ENCODE measurements around the gene OSTC.

Gene OSTC

GRCh38 chr4:108619372-108620100, 30.9 kb upstream of the OSTC start:
- no peak for TF ChIP-seq CTCF (IDR thresholded peaks at IDR 0.05)

- no peak for TF ChIP-seq CTCF (IDR thresholded peaks at IDR 0.05)
Observed at GRCh38 chr4:108620101-108620932, 30.1 kb upstream of the OSTC start, which contains the start of gene RPL34. RPL34 (plus strand) TSS chr4:108620576; CDS start chr4:108621960, 1,384 bp downstream.

- no peak for TF ChIP-seq CTCF (IDR thresholded peaks at IDR 0.05)
Observed at GRCh38 chr4:108620933-108621905, 29.2 kb upstream of the OSTC start.

GRCh38 chr4:108622022-108622421, 28.4 kb upstream of the OSTC start:
- TF ChIP-seq CTCF (IDR thresholded peaks at IDR 0.05), result no peak

- TF ChIP-seq CTCF (IDR thresholded peaks at IDR 0.05), result no peak
Observed at GRCh38 chr4:108622828-108623227, 27.6 kb upstream of the OSTC start.

GRCh38 chr4:108624263-108625056, 25.9 kb upstream of the OSTC start:
- no peak for TF ChIP-seq CTCF (IDR thresholded peaks at IDR 0.05)
